A549 (cell line): ENCODE measurements around the gene SDC1.
A peak's percentile ranks its signal among the peaks of the same experiment; 100 is the strongest.

Source experiments
- CHD2 ChIP-seq: fragments of 150-350 bp; IDR thresholded peaks from 2 replicates; pipeline ENCODE4 v1.6.1; 2014; ENCODE audit warnings: low read length; ENCODE audit not compliant: partially characterized antibody
- CTCF ChIP-seq: fragments of >200 bp; sonication (Bioruptor Twin); formaldehyde crosslinking; IDR thresholded peaks from 3 replicates; pipeline ENCODE4 v1.5.1; 2016
- ESRRA ChIP-seq: fragments of 150-350 bp; IDR thresholded peaks from 2 replicates; pipeline ENCODE4 v1.6.1; 2014; ENCODE audit warnings: mild to moderate bottlenecking, low read length, borderline replicate concordance
- FOXS1 ChIP-seq: fragments of 250-450 bp; sonication (Bioruptor Pico); IDR thresholded peaks from 2 replicates; pipeline ENCODE4 v1.5.0; 2020; ENCODE audit warnings: mild to moderate bottlenecking, moderate library complexity
- RAD21 ChIP-seq, 2 experiments: fragments of >200 bp in 1 of 2; sonication (Bioruptor Twin) in 1 of 2; formaldehyde crosslinking in 1 of 2; IDR thresholded peaks in 1 of 2; conservative IDR thresholded peaks in 1 of 2; 2 replicates in 1 of 2; 3 replicates in 1 of 2; pipeline ENCODE4 v1.6.1; 2012 to 2018; ENCODE audit warnings: inconsistent platforms in 1 of 2
- RFX5 ChIP-seq: fragments of 450-650 bp; IDR thresholded peaks from 2 replicates; pipeline ENCODE4 v1.7.1; 2014; ENCODE audit warnings: antibody characterized with exemption, mild to moderate bottlenecking, moderate library complexity
- RNF2 ChIP-seq: fragments of 200-600 bp; sonication (generic); IDR thresholded peaks from 2 replicates; pipeline ENCODE4 v1.6.1; 2016; ENCODE audit warnings: low read depth, mild to moderate bottlenecking, antibody characterized with exemption, moderate library complexity, borderline replicate concordance
- TF ChIP-seq, protein P1 (sequence below): fragments of >200 bp; sonication (Bioruptor Twin); formaldehyde crosslinking; IDR thresholded peaks from 3 replicates; pipeline ENCODE4 v1.6.1; 2016

GRCh38 chr2:20184067-20184938 lies 40.6 kb downstream of the SDC1 start:
- TF ChIP-seq FOXS1 (no peak), CTCF (no peak), ESRRA (peak; percentile 31; the same call in 1 of the 2 replicates), RAD21 (conservative IDR thresholded peaks at IDR 0.05 in 1 of 2, IDR thresholded peaks at IDR 0.05 in 1 of 2) (peak in 1 of 2 experiments; percentile 29; a peak in 1 of 5 replicates), RNF2 (no peak), RFX5 (no peak), CHD2 (no peak)
- TF ChIP-seq, protein P1, sequence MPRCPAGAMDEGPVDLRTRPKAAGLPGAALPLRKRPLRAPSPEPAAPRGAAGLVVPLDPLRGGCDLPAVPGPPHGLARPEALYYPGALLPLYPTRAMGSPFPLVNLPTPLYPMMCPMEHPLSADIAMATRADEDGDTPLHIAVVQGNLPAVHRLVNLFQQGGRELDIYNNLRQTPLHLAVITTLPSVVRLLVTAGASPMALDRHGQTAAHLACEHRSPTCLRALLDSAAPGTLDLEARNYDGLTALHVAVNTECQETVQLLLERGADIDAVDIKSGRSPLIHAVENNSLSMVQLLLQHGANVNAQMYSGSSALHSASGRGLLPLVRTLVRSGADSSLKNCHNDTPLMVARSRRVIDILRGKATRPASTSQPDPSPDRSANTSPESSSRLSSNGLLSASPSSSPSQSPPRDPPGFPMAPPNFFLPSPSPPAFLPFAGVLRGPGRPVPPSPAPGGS: no peak
